Suppressor macrophage treated with lipopolysaccharide for 4 hours (primary cell): ENCODE data around the gene IREB2.
"Not testable (repeated sequence)": the region's sequence is repeated elsewhere in the genome, so short reads cannot be mapped to it uniquely, and the experiment has no call there.

Source experiments
- DNase-seq: peaks from one replicate; pipeline ENCODE4 v3.0.0-alpha.2; 2020

IREB2 gene

GRCh38 chr15:78437762-78438618 lies at the start of gene IREB2:
IREB2 (plus strand) TSS chr15:78438216; CDS start chr15:78438338, 122 bp downstream.
- DNase-seq, result peak; percentile 99

GRCh38 chr15:78388865-78389264 lies 49.2 kb upstream of the IREB2 start:
- DNase-seq, result no peak

- DNase-seq, result no peak
These were observed 48.7 kb upstream of the IREB2 start for GRCh38 chr15:78389322-78389721.

GRCh38 chr15:78389738-78390137 lies 48.3 kb upstream of the IREB2 start:
- DNase-seq, result no peak

- DNase-seq, result no peak
These were observed 47.8 kb upstream of the IREB2 start for GRCh38 chr15:78390242-78390641.

GRCh38 chr15:78390826-78391225 lies 47.2 kb upstream of the IREB2 start:
- DNase-seq, result no peak

- DNase-seq, result no peak
These were observed 46.2 kb upstream of the IREB2 start for GRCh38 chr15:78391781-78392180.

- no peak for DNase-seq
These were observed 45.6 kb upstream of the IREB2 start for GRCh38 chr15:78392430-78392829.

- no peak for DNase-seq
These were observed 44.9 kb upstream of the IREB2 start for GRCh38 chr15:78393137-78393536.

GRCh38 chr15:78394026-78394425 lies 44.0 kb upstream of the IREB2 start:
- DNase-seq, result peak; percentile 27

GRCh38 chr15:78394981-78395616 lies 42.9 kb upstream of the IREB2 start:
- no peak for DNase-seq

- no peak for DNase-seq
These were observed 41.7 kb upstream of the IREB2 start for GRCh38 chr15:78396186-78396814.

GRCh38 chr15:78396976-78397375 lies 41.0 kb upstream of the IREB2 start:
- no peak for DNase-seq

GRCh38 chr15:78397382-78397781 lies 40.6 kb upstream of the IREB2 start:
- DNase-seq, result no peak

- DNase-seq, result no peak
These were observed 39.8 kb upstream of the IREB2 start for GRCh38 chr15:78398076-78398825.

GRCh38 chr15:78399091-78399490 lies 38.9 kb upstream of the IREB2 start:
- no peak for DNase-seq

GRCh38 chr15:78402061-78402610 lies 35.9 kb upstream of the IREB2 start:
- peak; percentile 52 for DNase-seq

- DNase-seq, result no peak
These were observed 33.9 kb upstream of the IREB2 start for GRCh38 chr15:78404125-78404524.

- not testable (repeated sequence) for DNase-seq
These were observed 33.2 kb upstream of the IREB2 start for GRCh38 chr15:78404796-78405195.

GRCh38 chr15:78405336-78405924 lies 32.6 kb upstream of the IREB2 start:
- no peak for DNase-seq

GRCh38 chr15:78406016-78406585 lies 31.9 kb upstream of the IREB2 start:
- DNase-seq, result peak; percentile 29
